Measurements from ENCODE around the gene DENND4C. TPM values are rescaled to one million over a fixed set of nuclear protein-coding genes. Genes with fewer than 3 reads are reported as not detected.
"Not testable (repeated sequence)": the region's sequence is repeated elsewhere in the genome, so short reads cannot be mapped to it uniquely, and the experiment has no call there.

DENND4C gene
- total RNA-seq, 1 donor from 2014 or later, result 92.3 TPM

- no peak for TF ChIP-seq POLR2A (IDR thresholded peaks at IDR 0.05)
- TF ChIP-seq POLR2AphosphoS5 (IDR thresholded peaks at IDR 0.05; ENCODE audit: insufficient read depth in 1 of 2, low read depth in 1 of 2), result no peak
- TF ChIP-seq CTCF (IDR thresholded peaks at IDR 0.05), result no peak
- H3K4me1 ChIP-seq, result peaks cover 34% of the 10 kb centered on the region
- H3K27me3 ChIP-seq, result no peaks in the 10 kb centered on the region
- intact Hi-C loops (cut with DNase I), result no loop called here
- no peak for DNase-seq (ENCODE audit: extremely low spot score in 2 of 2)
- H3K4me3 ChIP-seq, result no peak overlapping the region
- no peak overlapping the region for H3K27ac ChIP-seq
- H3K36me3 ChIP-seq, result no peaks in the 10 kb centered on the region
- no peaks in the 10 kb centered on the region for H3K9me3 ChIP-seq
These were observed 22.4 kb downstream of the DENND4C start for GRCh38 chr9:19252885-19253219.

GRCh38 chr9:19255112-19255511 is 24.6 kb downstream of the DENND4C start:
- Histone ChIP-seq H3K9me3 (no peaks in the 10 kb centered on the region), H3K36me3 (no peaks in the 10 kb centered on the region), H3K27ac (no peak overlapping the region), H3K4me3 (no peak overlapping the region), H3K4me1 (peaks cover 34% of the 10 kb centered on the region), H3K27me3 (no peaks in the 10 kb centered on the region)
- no peak for DNase-seq (ENCODE audit: extremely low spot score in 2 of 2)
- intact Hi-C loops (cut with DNase I), result no loop called here
- TF ChIP-seq POLR2AphosphoS5 (IDR thresholded peaks at IDR 0.05; ENCODE audit: insufficient read depth in 1 of 2, low read depth in 1 of 2), result no peak

- H3K36me3 ChIP-seq, result no peaks in the 10 kb centered on the region
- TF ChIP-seq CTCF (IDR thresholded peaks at IDR 0.05), result no peak
- TF ChIP-seq POLR2AphosphoS5 (IDR thresholded peaks at IDR 0.05; ENCODE audit: insufficient read depth in 1 of 2, low read depth in 1 of 2), result no peak
- no peak for TF ChIP-seq POLR2A (IDR thresholded peaks at IDR 0.05)
- H3K27ac ChIP-seq, result no peak overlapping the region
- intact Hi-C loops (cut with DNase I), result no loop called here
- no peak for DNase-seq (ENCODE audit: extremely low spot score in 2 of 2)
- no peak overlapping the region for H3K4me3 ChIP-seq
- no peaks in the 10 kb centered on the region for H3K27me3 ChIP-seq
- no peaks in the 10 kb centered on the region for H3K9me3 ChIP-seq
- H3K4me1 ChIP-seq, result peaks cover 34% of the 10 kb centered on the region
These were observed 25.3 kb downstream of the DENND4C start for GRCh38 chr9:19255821-19256220.

GRCh38 chr9:19259665-19260255 is 29.3 kb downstream of the DENND4C start:
- H3K27ac ChIP-seq; H3K36me3 ChIP-seq; DNase-seq (ENCODE audit: extremely low spot score in 2 of 2); H3K4me3 ChIP-seq; H3K9me3 ChIP-seq; H3K27me3 ChIP-seq; intact Hi-C loops (cut with DNase I): not testable (repeated sequence)
- peaks cover 17% of the 10 kb centered on the region for H3K4me1 ChIP-seq

- H3K27me3 ChIP-seq; H3K27ac ChIP-seq; H3K4me1 ChIP-seq; DNase-seq (ENCODE audit: extremely low spot score in 2 of 2); H3K4me3 ChIP-seq; H3K36me3 ChIP-seq; H3K9me3 ChIP-seq; intact Hi-C loops (cut with DNase I): not testable (repeated sequence)
These were observed 35.1 kb downstream of the DENND4C start for GRCh38 chr9:19265602-19266001.

GRCh38 chr9:19266778-19267384 is 36.4 kb downstream of the DENND4C start:
- H3K4me3 ChIP-seq; H3K9me3 ChIP-seq; H3K36me3 ChIP-seq; H3K4me1 ChIP-seq; H3K27ac ChIP-seq; H3K27me3 ChIP-seq; DNase-seq (ENCODE audit: extremely low spot score in 2 of 2); intact Hi-C loops (cut with DNase I): not testable (repeated sequence)

GRCh38 chr9:19269582-19269981 is 39.1 kb downstream of the DENND4C start:
- intact Hi-C loops (cut with DNase I), result no loop called here
- H3K4me3 ChIP-seq, result no peak overlapping the region
- H3K27me3 ChIP-seq, result no peaks in the 10 kb centered on the region
- no peak overlapping the region for H3K27ac ChIP-seq
- TF ChIP-seq POLR2A (IDR thresholded peaks at IDR 0.05) (no peak), POLR2AphosphoS5 (IDR thresholded peaks at IDR 0.05; ENCODE audit: insufficient read depth in 1 of 2, low read depth in 1 of 2) (no peak), CTCF (IDR thresholded peaks at IDR 0.05) (no peak)
- DNase-seq (ENCODE audit: extremely low spot score in 2 of 2), result no peak
- H3K36me3 ChIP-seq, result no peaks in the 10 kb centered on the region
- peaks cover 4% of the 10 kb centered on the region for H3K4me1 ChIP-seq
- peaks cover 2% of the 10 kb centered on the region for H3K9me3 ChIP-seq

All from vagina (tissue), 2 donors.